KMS-11 (cell line): ENCODE measurements around the gene HSPA12A.

Experiments used
- H2AFZ ChIP-seq: fragments of 200-600 bp; sonication (generic); 2 replicates; pipeline ENCODE4 v1.6.1; 2016; ENCODE audit warnings: antibody characterized with exemption, mixed run types, low read depth
- H3K27ac ChIP-seq: fragments of 200-600 bp; sonication (generic); 2 replicates; pipeline ENCODE4 v1.6.1; 2016; ENCODE audit warnings: mild to moderate bottlenecking, mixed run types
- H3K27me3 ChIP-seq: fragments of 200-600 bp; sonication (generic); 2 replicates; pipeline ENCODE4 v1.6.1; 2017; ENCODE audit warnings: mild to moderate bottlenecking, low read depth, mixed run types, moderate library complexity; ENCODE audit not compliant: insufficient read depth
- H3K36me3 ChIP-seq: fragments of 200-600 bp; sonication (generic); 2 replicates; pipeline ENCODE4 v1.6.1; 2017; ENCODE audit warnings: mild to moderate bottlenecking, mixed run types; ENCODE audit not compliant: insufficient read depth
- H3K4me1 ChIP-seq: fragments of 200-600 bp; sonication (generic); 2 replicates; pipeline ENCODE4 v1.6.1; 2016; ENCODE audit warnings: mild to moderate bottlenecking, low read depth, mixed run types; ENCODE audit not compliant: poor library complexity, severe bottlenecking
- H3K4me2 ChIP-seq: fragments of 200-600 bp; sonication (generic); 2 replicates; pipeline ENCODE4 v1.7.0; 2016; ENCODE audit warnings: mild to moderate bottlenecking, mixed run types
- H3K4me3 ChIP-seq: fragments of 200-600 bp; sonication (generic); IDR thresholded peaks from 2 replicates; pipeline ENCODE4 v1.6.1; 2017; ENCODE audit warnings: low read depth, low read length, mixed read lengths; ENCODE audit not compliant: insufficient read depth
- H3K79me2 ChIP-seq: fragments of 200-600 bp; sonication (generic); 2 replicates; pipeline ENCODE4 v1.6.1; 2016; ENCODE audit warnings: low read depth, mixed run types; ENCODE audit not compliant: insufficient read depth
- H3K9ac ChIP-seq: fragments of 200-600 bp; sonication (generic); 2 replicates; pipeline ENCODE4 v1.6.1; 2016; ENCODE audit warnings: mild to moderate bottlenecking, mixed run types
- H4K20me1 ChIP-seq: fragments of 200-600 bp; sonication (generic); 2 replicates; pipeline ENCODE4 v1.6.1; 2016; ENCODE audit warnings: mild to moderate bottlenecking, mixed run types; ENCODE audit not compliant: insufficient read depth
- CTCF ChIP-seq: fragments of 200-600 bp; sonication (generic); conservative IDR thresholded peaks from 2 replicates; pipeline ENCODE4 v1.6.1; 2017; ENCODE audit warnings: low read depth, mild to moderate bottlenecking, antibody characterized with exemption, low read length, moderate library complexity, mixed read lengths

The HSPA12A gene

GRCh38 chr10:116718058-116718457, 24.3 kb downstream of the HSPA12A start:
- Histone ChIP-seq H3K27ac (no peak overlapping the region), H3K4me3 (no peak overlapping the region), H3K4me2 (no peak overlapping the region), H3K36me3 (no peaks in the 10 kb centered on the region), H3K79me2 (no peaks in the 10 kb centered on the region), H4K20me1 (no peaks in the 10 kb centered on the region), H3K27me3 (no peaks in the 10 kb centered on the region), H2AFZ (no peak overlapping the region), H3K4me1 (no peaks in the 10 kb centered on the region), H3K9ac (no peak overlapping the region)
- no peak for TF ChIP-seq CTCF

GRCh38 chr10:116716381-116716780, 26.0 kb downstream of the HSPA12A start:
- no peak overlapping the region for H3K4me2 ChIP-seq
- TF ChIP-seq CTCF = no peak

GRCh38 chr10:116715839-116716377, 26.5 kb downstream of the HSPA12A start:
- Histone ChIP-seq H4K20me1 (no peaks in the 10 kb centered on the region), H2AFZ (no peak overlapping the region), H3K27ac (no peak overlapping the region), H3K36me3 (no peaks in the 10 kb centered on the region), H3K27me3 (no peaks in the 10 kb centered on the region), H3K9ac (no peak overlapping the region), H3K4me2 (no peak overlapping the region), H3K79me2 (no peaks in the 10 kb centered on the region), H3K4me3 (no peak overlapping the region), H3K4me1 (no peaks in the 10 kb centered on the region)
- TF ChIP-seq CTCF = no peak

More at GRCh38 chr10:116716381-116716780, 26.0 kb downstream of the HSPA12A start:
- no peak overlapping the region for H3K4me3 ChIP-seq
- H3K27ac ChIP-seq = no peak overlapping the region
- no peaks in the 10 kb centered on the region for H3K4me1 ChIP-seq
- no peaks in the 10 kb centered on the region for H3K36me3 ChIP-seq
- no peak overlapping the region for H2AFZ ChIP-seq
- no peaks in the 10 kb centered on the region for H3K27me3 ChIP-seq
- H3K79me2 ChIP-seq = no peaks in the 10 kb centered on the region
- H4K20me1 ChIP-seq = no peaks in the 10 kb centered on the region
- H3K9ac ChIP-seq = no peak overlapping the region

- Histone ChIP-seq H3K4me1 (no peaks in the 10 kb centered on the region), H3K4me3 (no peak overlapping the region), H4K20me1 (no peaks in the 10 kb centered on the region), H3K36me3 (no peaks in the 10 kb centered on the region), H3K9ac (no peak overlapping the region), H3K27me3 (no peaks in the 10 kb centered on the region), H3K79me2 (no peaks in the 10 kb centered on the region), H2AFZ (no peak overlapping the region), H3K4me2 (no peak overlapping the region), H3K27ac (no peak overlapping the region)
- TF ChIP-seq CTCF = no peak
Observed at GRCh38 chr10:116715341-116715740, 27.0 kb downstream of the HSPA12A start.
